ENCODE measurements around the gene CDPF1. TPM values are rescaled to one million over a fixed set of nuclear protein-coding genes. Genes with fewer than 3 reads are reported as not detected.

The CDPF1 gene
- total RNA-seq, 1 donor from 2014 or later = 6.7 TPM

GRCh38 chr22:46290843-46291785 lies 41.0 kb upstream of the CDPF1 start:
- no peaks in the 10 kb centered on the region for H3K9me3 Mint-ChIP-seq
- no peak overlapping the region for H3K4me3 Mint-ChIP-seq
- TF ChIP-seq CTCF (IDR thresholded peaks at IDR 0.05) (no peak), EZH2 (IDR thresholded peaks at IDR 0.05) (no peak), EZH2phosphoT487 (IDR thresholded peaks at IDR 0.05) (no peak)
- no peak overlapping the region for H3K27ac Mint-ChIP-seq
- Histone ChIP-seq H3K79me2 (ENCODE audit: low read depth) (no peaks in the 10 kb centered on the region), H4K20me1 (ENCODE audit: low read depth) (no peaks in the 10 kb centered on the region), H3K27me3 (no peaks in the 10 kb centered on the region), H3K4me1 (peaks cover 3% of the 10 kb centered on the region), H3K9me3 (ENCODE audit: low read depth) (no peaks in the 10 kb centered on the region), H3K36me3 (no peaks in the 10 kb centered on the region), H3K27ac (no peak overlapping the region), H3K9ac (no peak overlapping the region), H2AFZ (replicated peaks) (no peak overlapping the region), H3K4me2 (no peak overlapping the region), H3F3A (ENCODE audit: low read depth) (peaks cover 5% of the 10 kb centered on the region), H3K4me3 (no peak overlapping the region)
- H3K27me3 Mint-ChIP-seq (ENCODE audit: insufficient read depth, low read depth) = peaks cover 9% of the 10 kb centered on the region
- H3K4me1 Mint-ChIP-seq = peaks cover 16% of the 10 kb centered on the region
- peaks cover 5% of the 10 kb centered on the region for H3K36me3 Mint-ChIP-seq
- no peak for DNase-seq (ENCODE audit: low spot score)

- no peak overlapping the region for H3K4me3 Mint-ChIP-seq
- Histone ChIP-seq H3K4me2 (no peak overlapping the region), H3K27me3 (no peaks in the 10 kb centered on the region), H2AFZ (replicated peaks) (no peak overlapping the region), H3F3A (ENCODE audit: low read depth) (no peaks in the 10 kb centered on the region), H3K4me1 (no peaks in the 10 kb centered on the region), H3K9me3 (ENCODE audit: low read depth) (no peaks in the 10 kb centered on the region), H4K20me1 (ENCODE audit: low read depth) (no peaks in the 10 kb centered on the region), H3K4me3 (no peak overlapping the region), H3K9ac (no peak overlapping the region), H3K36me3 (no peaks in the 10 kb centered on the region), H3K79me2 (ENCODE audit: low read depth) (no peaks in the 10 kb centered on the region), H3K27ac (no peak overlapping the region)
- DNase-seq (ENCODE audit: low spot score) = no peak
- H3K9me3 Mint-ChIP-seq = no peaks in the 10 kb centered on the region
- no peak overlapping the region for H3K27ac Mint-ChIP-seq
- TF ChIP-seq EZH2 (IDR thresholded peaks at IDR 0.05) (no peak), EZH2phosphoT487 (IDR thresholded peaks at IDR 0.05) (no peak), CTCF (IDR thresholded peaks at IDR 0.05) (no peak)
- H3K27me3 Mint-ChIP-seq (ENCODE audit: insufficient read depth, low read depth) = peaks cover 8% of the 10 kb centered on the region
- H3K36me3 Mint-ChIP-seq = peaks cover 8% of the 10 kb centered on the region
- H3K4me1 Mint-ChIP-seq = peaks cover 12% of the 10 kb centered on the region
Measured at GRCh38 chr22:46290121-46290842, 40.2 kb upstream of the CDPF1 start.

- Mint-ChIP-seq H3K36me3 (peaks cover 10% of the 10 kb centered on the region), H3K4me1 (peaks cover 6% of the 10 kb centered on the region), H3K27me3 (ENCODE audit: insufficient read depth, low read depth) (peaks cover 6% of the 10 kb centered on the region), H3K27ac (no peak overlapping the region), H3K4me3 (no peak overlapping the region), H3K9me3 (no peaks in the 10 kb centered on the region)
- Histone ChIP-seq H3K4me1 (no peaks in the 10 kb centered on the region), H3K9me3 (ENCODE audit: low read depth) (no peaks in the 10 kb centered on the region), H3K79me2 (ENCODE audit: low read depth) (no peaks in the 10 kb centered on the region), H3K27me3 (no peaks in the 10 kb centered on the region), H2AFZ (replicated peaks) (no peak overlapping the region), H3K9ac (no peak overlapping the region), H3K4me2 (no peak overlapping the region), H3F3A (ENCODE audit: low read depth) (no peaks in the 10 kb centered on the region), H3K4me3 (no peak overlapping the region), H4K20me1 (ENCODE audit: low read depth) (no peaks in the 10 kb centered on the region), H3K36me3 (no peaks in the 10 kb centered on the region), H3K27ac (no peak overlapping the region)
- TF ChIP-seq CTCF (IDR thresholded peaks at IDR 0.05) (no peak), EZH2phosphoT487 (IDR thresholded peaks at IDR 0.05) (no peak), EZH2 (IDR thresholded peaks at IDR 0.05) (no peak)
- no peak for DNase-seq (ENCODE audit: low spot score)
Measured at GRCh38 chr22:46289244-46289891, 39.3 kb upstream of the CDPF1 start.

Data from neural progenitor cell (in vitro differentiated cells).